GM21390 (cell line): ENCODE data around the gene TMEM187.

Source experiments
- ATAC-seq: cut with Tn5 transposase; IDR thresholded peaks from one replicate; pipeline ENCODE4 v1.9.1; 2021; ENCODE audit not compliant: unreplicated experiment

TMEM187 gene

GRCh38 chrX:153953892-153954557, 18.5 kb upstream of the TMEM187 start:
- no peak for ATAC-seq

- no peak for ATAC-seq
These were observed 17.9 kb upstream of the TMEM187 start for GRCh38 chrX:153954558-153955227.

- no peak for ATAC-seq
These were observed 17.3 kb upstream of the TMEM187 start for GRCh38 chrX:153955228-153955732.

- no peak for ATAC-seq
These were observed 16.3 kb upstream of the TMEM187 start for GRCh38 chrX:153956044-153956907.

- ATAC-seq = no peak
These were observed 15.3 kb upstream of the TMEM187 start for GRCh38 chrX:153957224-153957623.

- no peak for ATAC-seq
These were observed 13.9 kb upstream of the TMEM187 start for GRCh38 chrX:153958605-153959004.

GRCh38 chrX:153959649-153960048, 12.9 kb upstream of the TMEM187 start:
- no peak for ATAC-seq

- ATAC-seq = no peak
These were observed 12.5 kb upstream of the TMEM187 start for GRCh38 chrX:153960077-153960476.

- no peak for ATAC-seq
These were observed 11.8 kb upstream of the TMEM187 start for GRCh38 chrX:153960786-153961185.

GRCh38 chrX:153961292-153961691, 11.3 kb upstream of the TMEM187 start:
- ATAC-seq = no peak

GRCh38 chrX:153963546-153963945, 9.0 kb upstream of the TMEM187 start:
- ATAC-seq = no peak

- ATAC-seq = no peak
These were observed 8.4 kb upstream of the TMEM187 start for GRCh38 chrX:153964105-153964504.

GRCh38 chrX:153965406-153965805, 7.1 kb upstream of the TMEM187 start:
- no peak for ATAC-seq

GRCh38 chrX:153966283-153966688, 6.3 kb upstream of the TMEM187 start:
- ATAC-seq = no peak

GRCh38 chrX:153966841-153967535, 5.6 kb upstream of the TMEM187 start:
- no peak for ATAC-seq

- no peak for ATAC-seq
These were observed 4.9 kb upstream of the TMEM187 start for GRCh38 chrX:153967536-153968224.

- no peak for ATAC-seq
These were observed 4.3 kb upstream of the TMEM187 start for GRCh38 chrX:153968255-153968654.

GRCh38 chrX:153968754-153969124, 3.8 kb upstream of the TMEM187 start:
- no peak for ATAC-seq

GRCh38 chrX:153969125-153969903, 3.2 kb upstream of the TMEM187 start:
- no peak for ATAC-seq

GRCh38 chrX:153969904-153970356, 2.6 kb upstream of the TMEM187 start:
- no peak for ATAC-seq
